ENCODE measurements around the gene TMEM244.

The TMEM244 gene

DNA sequence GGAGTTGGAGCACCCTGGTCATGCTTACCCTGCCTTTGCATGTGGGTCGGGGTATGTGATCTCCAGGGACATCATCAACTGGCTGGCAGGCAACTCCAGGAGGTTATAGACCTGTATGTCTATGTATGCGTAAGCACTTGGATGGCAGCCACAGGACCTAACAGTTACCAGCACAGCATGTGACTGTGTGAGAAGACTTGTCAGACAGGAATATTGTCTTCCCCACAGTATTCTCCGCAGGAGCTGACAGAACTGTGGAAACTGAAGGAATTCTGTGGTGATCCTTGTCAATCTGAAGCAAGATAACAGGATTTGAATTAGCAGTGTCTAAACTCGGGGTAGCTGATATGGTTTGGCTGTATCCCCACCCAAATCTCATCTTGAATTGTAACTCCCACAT is 59.2 kb downstream of the TMEM244 start:
- DNase-seq = no peak

DNA sequence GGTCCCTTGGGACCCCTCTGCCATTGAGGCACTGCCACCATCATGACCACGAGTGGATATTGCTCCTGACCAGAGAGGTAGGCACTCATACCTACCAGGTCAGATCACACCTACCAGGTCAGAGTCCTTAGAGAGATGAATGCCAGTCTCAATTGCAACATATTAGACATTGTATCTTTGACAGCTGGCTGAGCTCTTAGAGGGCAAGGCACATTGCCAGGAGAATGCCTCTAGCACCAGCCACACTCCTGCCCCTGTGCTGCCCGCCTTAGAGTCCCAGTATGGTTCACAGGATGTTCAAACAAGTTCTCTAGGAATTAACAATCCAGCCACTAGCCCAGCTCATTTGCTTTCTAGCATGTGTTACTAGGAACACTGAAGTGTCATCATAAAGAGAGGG is 65.9 kb downstream of the TMEM244 start:
- DNase-seq = no peak

DNA sequence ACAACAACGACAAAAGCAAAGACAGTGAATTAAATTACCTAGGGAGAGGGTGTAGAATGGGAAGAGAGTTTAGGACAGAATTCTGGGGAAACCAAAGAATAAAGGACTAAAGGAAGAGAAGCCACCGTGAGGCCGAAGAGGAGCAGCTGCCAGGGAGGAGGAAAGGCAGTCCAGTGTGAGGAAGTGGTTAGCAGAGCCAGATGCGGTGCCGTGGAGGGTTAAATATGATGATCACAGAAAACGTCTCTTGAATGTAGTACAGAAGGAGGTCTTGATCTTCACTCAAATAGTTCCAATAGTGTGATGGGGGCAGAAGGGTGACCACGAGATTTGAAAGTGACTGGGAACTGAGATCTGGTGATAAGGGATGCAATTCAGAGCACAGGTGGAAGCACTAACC is 67.7 kb downstream of the TMEM244 start:
- no peak for DNase-seq

DNA sequence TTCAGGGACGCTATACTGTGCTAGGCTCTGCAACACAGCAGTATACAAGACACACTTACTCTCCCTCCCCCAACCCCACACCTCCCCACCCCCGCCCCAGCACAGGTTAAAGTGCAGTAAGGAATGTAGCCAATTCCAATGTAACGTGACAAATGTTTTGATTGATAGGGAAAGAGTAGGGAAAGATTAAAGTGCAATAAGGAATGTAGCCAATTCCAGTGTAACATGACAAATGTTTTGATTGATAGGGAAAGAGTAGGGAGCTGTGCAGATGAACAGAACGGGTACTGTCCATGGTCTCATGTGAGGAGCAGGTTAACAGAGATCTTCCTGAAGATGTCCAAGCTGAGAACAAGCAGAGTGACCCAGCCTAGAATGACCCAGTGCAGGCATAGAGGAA is 69.1 kb downstream of the TMEM244 start:
- no peak for DNase-seq

DNA sequence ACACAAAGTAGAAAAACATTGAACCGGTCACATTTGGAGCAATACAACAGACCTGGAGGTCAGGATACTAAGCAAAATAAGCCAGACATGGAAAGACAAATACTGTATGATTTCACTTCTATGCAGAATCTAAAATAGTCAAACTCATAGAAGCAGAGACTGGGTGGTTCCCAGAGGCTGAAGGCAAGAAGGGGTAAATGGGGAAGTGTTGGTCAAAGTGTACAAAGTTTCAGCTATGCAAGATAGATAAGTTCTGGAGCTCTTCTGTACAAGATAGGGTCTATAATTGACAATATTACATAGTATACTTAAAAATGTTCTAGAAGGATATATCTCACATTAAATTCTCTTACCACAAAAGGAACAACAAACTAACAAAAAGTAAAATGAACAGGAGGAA is 70.3 kb downstream of the TMEM244 start:
- no peak for DNase-seq

DNA sequence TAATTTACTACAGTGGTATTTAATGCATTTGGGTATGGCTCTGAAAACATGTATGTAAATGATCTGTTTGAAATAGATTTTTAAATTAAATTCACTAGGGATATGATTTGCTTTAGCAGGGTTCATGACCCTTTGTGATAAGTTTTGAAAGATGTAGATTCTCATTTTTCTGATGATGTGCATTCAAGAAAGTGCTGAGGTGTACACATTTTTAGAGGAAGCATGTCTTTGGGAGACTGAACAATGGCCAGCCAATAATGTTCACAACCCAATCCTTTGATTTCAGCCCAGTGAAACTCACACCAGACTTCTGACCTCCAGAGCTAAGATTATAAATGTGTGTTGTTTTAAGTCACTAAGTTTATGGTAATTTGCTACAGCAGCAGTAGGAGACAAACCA is 71.1 kb downstream of the TMEM244 start:
- no peak for DNase-seq

DNA sequence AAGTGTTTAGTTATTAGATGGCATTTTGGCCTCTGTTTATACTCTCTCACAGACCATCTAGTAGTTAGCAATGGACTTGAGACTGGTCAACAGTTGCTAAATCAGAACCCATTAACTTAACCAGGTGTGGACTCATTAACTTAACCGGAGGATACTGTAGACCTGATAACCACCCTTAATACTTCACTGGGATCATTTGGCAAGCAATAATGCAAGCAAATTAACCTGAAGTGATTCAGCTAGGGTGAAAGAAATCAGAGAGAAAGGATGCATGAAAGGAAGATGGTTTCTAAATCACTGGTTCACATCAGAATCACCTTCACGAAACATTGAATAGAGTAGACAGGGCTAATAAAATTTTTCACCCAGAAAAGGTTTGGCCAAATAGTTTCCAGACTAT is 73.3 kb downstream of the TMEM244 start:
- DNase-seq = no peak

DNA sequence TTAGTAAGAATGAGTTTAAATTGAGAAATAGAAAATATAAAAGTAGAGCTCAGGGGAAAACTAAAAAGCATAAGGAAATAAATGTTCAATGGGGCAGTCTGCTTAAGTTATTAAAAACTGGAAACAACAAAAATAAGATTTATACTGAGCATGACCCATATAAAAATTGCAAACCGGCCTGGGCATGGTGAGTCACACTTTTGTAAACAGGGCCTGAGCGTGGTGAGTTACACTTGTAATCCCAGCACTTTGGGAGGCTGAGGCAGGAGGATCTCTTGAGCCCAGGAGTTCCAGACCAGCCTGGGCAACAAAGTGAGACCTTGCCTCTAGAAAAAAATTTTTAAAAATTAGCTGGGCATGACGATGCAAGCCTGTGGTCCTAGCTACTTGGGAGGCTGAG is 74.6 kb downstream of the TMEM244 start:
- DNase-seq = peak; percentile 45

DNA sequence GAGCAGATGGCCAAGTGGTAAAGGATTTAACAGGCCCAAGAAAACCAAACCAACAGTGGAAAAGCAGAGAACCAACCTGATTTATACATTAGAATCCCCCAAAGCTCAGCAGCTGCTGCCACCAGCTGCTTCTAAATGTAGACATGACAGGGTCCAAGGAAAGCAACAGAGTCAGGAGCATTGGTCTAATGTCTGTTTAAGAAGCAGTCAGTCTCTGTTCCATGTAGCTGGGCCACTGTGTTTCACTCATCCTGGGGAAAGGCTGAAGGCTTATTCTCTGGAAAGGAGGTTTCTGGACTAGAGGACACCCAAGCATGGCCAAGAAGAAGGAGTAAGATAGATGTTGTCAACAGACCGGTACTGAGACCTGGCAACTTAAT is 75.4 kb downstream of the TMEM244 start:
- no peak for DNase-seq

DNA sequence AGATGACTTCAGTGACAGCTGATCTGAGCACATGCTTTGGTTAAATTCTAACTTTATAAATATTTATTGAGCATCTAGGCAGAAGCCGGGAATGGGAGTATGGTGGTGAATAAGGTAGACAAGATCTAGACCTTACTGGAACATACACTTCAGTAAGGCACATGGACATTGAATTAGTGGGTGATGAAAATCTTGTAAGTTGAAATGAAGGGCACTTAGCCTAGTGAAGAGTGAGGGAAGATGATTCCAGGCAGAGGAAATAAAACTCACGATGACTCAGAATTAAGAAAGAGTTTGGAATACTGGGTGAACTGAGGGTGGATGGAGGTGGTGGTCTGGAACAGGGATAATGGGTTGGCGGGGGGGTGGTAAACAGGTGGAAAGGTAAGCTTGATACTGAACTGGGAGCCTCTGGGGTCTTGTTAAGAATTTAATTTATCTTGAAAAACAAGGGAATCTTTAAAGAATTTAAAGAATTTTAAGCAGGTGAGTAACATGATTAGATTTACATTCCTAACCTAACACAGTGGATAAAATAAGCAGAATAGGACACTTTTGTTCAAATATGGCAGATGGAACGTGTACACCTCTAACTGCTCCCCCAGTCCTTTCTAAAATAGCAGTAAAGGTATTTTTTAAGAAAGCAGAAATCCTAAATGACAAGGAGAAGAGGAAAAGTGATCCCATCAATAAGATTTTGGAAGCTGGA is 75.9 kb downstream of the TMEM244 start:
- DNase-seq = peak; percentile 33

Measured in EL (cell line).